ENCODE measurements around the gene HTRA1.

Gene HTRA1

GRCh38 chr10:122471531-122472177, 10.3 kb downstream of the HTRA1 start:
- ATAC-seq (replicated peaks) (no peak), DNase-seq (no peak)
- Mint-ChIP-seq H3K4me1 (ENCODE audit: low read depth in 2 of 2) (peaks cover 3 to 5% of the 10 kb centered on the region in 2 donors), H3K9me3 (no peaks in the 10 kb centered on the region), H3K27ac (no peak overlapping the region), H3K4me3 (no peak overlapping the region), H3K27me3 (peaks cover 39 to 40% of the 10 kb centered on the region in 2 donors), H3K36me3 (ENCODE audit: insufficient read depth) (no peaks in the 10 kb centered on the region)

GRCh38 chr10:122473116-122473515, 11.8 kb downstream of the HTRA1 start:
- ATAC-seq (replicated peaks) (no peak), DNase-seq (no peak)
- Mint-ChIP-seq H3K9me3 (no peaks in the 10 kb centered on the region), H3K27me3 (peaks cover 34 to 35% of the 10 kb centered on the region in 2 donors), H3K4me3 (no peak overlapping the region), H3K27ac (no peak overlapping the region), H3K4me1 (ENCODE audit: low read depth in 2 of 2) (peaks cover 3 to 5% of the 10 kb centered on the region in 2 donors), H3K36me3 (ENCODE audit: insufficient read depth) (no peaks in the 10 kb centered on the region)

- no peak for ATAC-seq (replicated peaks)
- Mint-ChIP-seq H3K27me3 (peaks cover 40 to 41% of the 10 kb centered on the region in 2 donors), H3K4me3 (no peak overlapping the region), H3K27ac (peak overlapping the region in 1 of 2 donors; percentile 81), H3K9me3 (no peaks in the 10 kb centered on the region), H3K4me1 (ENCODE audit: low read depth in 2 of 2) (peaks cover 3 to 5% of the 10 kb centered on the region in 2 donors), H3K36me3 (ENCODE audit: insufficient read depth) (no peaks in the 10 kb centered on the region)
- no peak for DNase-seq
Observed at GRCh38 chr10:122474131-122474818, 12.9 kb downstream of the HTRA1 start.

- DNase-seq, result no peak
- no peak overlapping the region for H3K27ac Mint-ChIP-seq
- ATAC-seq (replicated peaks), result no peak
- no peaks in the 10 kb centered on the region for H3K9me3 Mint-ChIP-seq
- no peaks in the 10 kb centered on the region for H3K36me3 Mint-ChIP-seq (ENCODE audit: insufficient read depth)
- H3K4me1 Mint-ChIP-seq (ENCODE audit: low read depth in 2 of 2), result peaks cover 3 to 5% of the 10 kb centered on the region in 2 donors
- H3K27me3 Mint-ChIP-seq, result peaks cover 43 to 49% of the 10 kb centered on the region in 2 donors
- no peak overlapping the region for H3K4me3 Mint-ChIP-seq
Observed at GRCh38 chr10:122475100-122475499, 13.7 kb downstream of the HTRA1 start.

GRCh38 chr10:122475591-122476332, 14.4 kb downstream of the HTRA1 start:
- H3K27me3 Mint-ChIP-seq, result peaks cover 42 to 49% of the 10 kb centered on the region in 2 donors
- no peak overlapping the region for H3K4me3 Mint-ChIP-seq
- DNase-seq (no peak), ATAC-seq (replicated peaks) (no peak)
- no peaks in the 10 kb centered on the region for H3K9me3 Mint-ChIP-seq
- no peak overlapping the region for H3K27ac Mint-ChIP-seq
- peaks cover 3 to 5% of the 10 kb centered on the region in 2 donors for H3K4me1 Mint-ChIP-seq (ENCODE audit: low read depth in 2 of 2)
- peaks cover 4% of the 10 kb centered on the region for H3K36me3 Mint-ChIP-seq (ENCODE audit: insufficient read depth)

GRCh38 chr10:122476333-122476695, 15.0 kb downstream of the HTRA1 start:
- ATAC-seq (replicated peaks), result no peak
- DNase-seq, result no peak
- Mint-ChIP-seq H3K4me3 (no peak overlapping the region), H3K4me1 (ENCODE audit: low read depth in 2 of 2) (peaks cover 3 to 5% of the 10 kb centered on the region in 2 donors), H3K36me3 (ENCODE audit: insufficient read depth) (peaks cover 4% of the 10 kb centered on the region), H3K27me3 (peaks cover 37 to 47% of the 10 kb centered on the region in 2 donors), H3K27ac (no peak overlapping the region), H3K9me3 (no peaks in the 10 kb centered on the region)

GRCh38 chr10:122477436-122477835, 16.1 kb downstream of the HTRA1 start:
- peaks cover 4% of the 10 kb centered on the region for H3K36me3 Mint-ChIP-seq (ENCODE audit: insufficient read depth)
- peaks cover 3 to 6% of the 10 kb centered on the region in 2 donors for H3K9me3 Mint-ChIP-seq
- no peak overlapping the region for H3K4me3 Mint-ChIP-seq
- no peak for DNase-seq
- no peak overlapping the region for H3K27ac Mint-ChIP-seq
- no peak for ATAC-seq (replicated peaks)
- peaks cover 3 to 5% of the 10 kb centered on the region in 2 donors for H3K4me1 Mint-ChIP-seq (ENCODE audit: low read depth in 2 of 2)
- H3K27me3 Mint-ChIP-seq, result peaks cover 40 to 47% of the 10 kb centered on the region in 2 donors

- Mint-ChIP-seq H3K9me3 (peaks cover 3 to 6% of the 10 kb centered on the region in 2 donors), H3K36me3 (ENCODE audit: insufficient read depth) (peaks cover 4% of the 10 kb centered on the region), H3K27ac (no peak overlapping the region), H3K4me3 (no peak overlapping the region), H3K27me3 (peaks cover 39 to 47% of the 10 kb centered on the region in 2 donors), H3K4me1 (ENCODE audit: low read depth in 2 of 2) (peaks cover 3 to 5% of the 10 kb centered on the region in 2 donors)
- ATAC-seq (replicated peaks) (no peak), DNase-seq (no peak)
Observed at GRCh38 chr10:122478971-122479370, 17.6 kb downstream of the HTRA1 start.

- Mint-ChIP-seq H3K27me3 (peaks cover 29 to 36% of the 10 kb centered on the region in 2 donors), H3K4me3 (no peak overlapping the region), H3K4me1 (ENCODE audit: low read depth in 2 of 2) (no peaks in the 10 kb centered on the region), H3K27ac (no peak overlapping the region), H3K36me3 (ENCODE audit: insufficient read depth) (peaks cover 4% of the 10 kb centered on the region), H3K9me3 (peaks cover 3 to 6% of the 10 kb centered on the region in 2 donors)
- DNase-seq (no peak), ATAC-seq (replicated peaks) (no peak)
Observed at GRCh38 chr10:122480146-122480833, 18.9 kb downstream of the HTRA1 start.

GRCh38 chr10:122481296-122482056, 20.1 kb downstream of the HTRA1 start:
- no peak overlapping the region for H3K4me3 Mint-ChIP-seq
- no peak for ATAC-seq (replicated peaks)
- H3K4me1 Mint-ChIP-seq (ENCODE audit: low read depth in 2 of 2), result no peaks in the 10 kb centered on the region
- no peak overlapping the region for H3K27ac Mint-ChIP-seq
- peaks cover 3 to 6% of the 10 kb centered on the region in 2 donors for H3K9me3 Mint-ChIP-seq
- no peak for DNase-seq
- peaks cover 29 to 33% of the 10 kb centered on the region in 2 donors for H3K27me3 Mint-ChIP-seq
- H3K36me3 Mint-ChIP-seq (ENCODE audit: insufficient read depth), result peaks cover 4% of the 10 kb centered on the region

- H3K4me1 Mint-ChIP-seq (ENCODE audit: low read depth in 2 of 2), result no peaks in the 10 kb centered on the region
- DNase-seq (no peak), ATAC-seq (replicated peaks) (no peak)
- peaks cover 4% of the 10 kb centered on the region for H3K36me3 Mint-ChIP-seq (ENCODE audit: insufficient read depth)
- H3K27ac Mint-ChIP-seq, result no peak overlapping the region
- peaks cover 3 to 6% of the 10 kb centered on the region in 2 donors for H3K9me3 Mint-ChIP-seq
- peaks cover 20 to 24% of the 10 kb centered on the region in 2 donors for H3K27me3 Mint-ChIP-seq
- no peak overlapping the region for H3K4me3 Mint-ChIP-seq
Observed at GRCh38 chr10:122484276-122485060, 23.1 kb downstream of the HTRA1 start.

GRCh38 chr10:122485670-122486069, 24.3 kb downstream of the HTRA1 start:
- peaks cover 3 to 6% of the 10 kb centered on the region in 2 donors for H3K9me3 Mint-ChIP-seq
- ATAC-seq (replicated peaks), result no peak

More at GRCh38 chr10:122485670-122486069, 24.3 kb downstream of the HTRA1 start:
- H3K27ac Mint-ChIP-seq, result no peak overlapping the region
- no peaks in the 10 kb centered on the region for H3K36me3 Mint-ChIP-seq (ENCODE audit: insufficient read depth)
- H3K4me3 Mint-ChIP-seq, result no peak overlapping the region
- no peak for DNase-seq
- H3K27me3 Mint-ChIP-seq, result peaks cover 8 to 16% of the 10 kb centered on the region in 2 donors
- peaks cover under 1 to 1% of the 10 kb centered on the region in 2 donors for H3K4me1 Mint-ChIP-seq (ENCODE audit: low read depth in 2 of 2)
